ENCODE data around the gene C1QTNF12. TPM values are rescaled to one million over a fixed set of nuclear protein-coding genes. Genes with fewer than 3 reads are reported as not detected.
A peak's percentile ranks its signal among the peaks of the same experiment; 100 is the strongest.

Gene C1QTNF12
- total RNA-seq, 2 experiments from 2014 or later, result 2.4 to 3.8 TPM

DNA sequence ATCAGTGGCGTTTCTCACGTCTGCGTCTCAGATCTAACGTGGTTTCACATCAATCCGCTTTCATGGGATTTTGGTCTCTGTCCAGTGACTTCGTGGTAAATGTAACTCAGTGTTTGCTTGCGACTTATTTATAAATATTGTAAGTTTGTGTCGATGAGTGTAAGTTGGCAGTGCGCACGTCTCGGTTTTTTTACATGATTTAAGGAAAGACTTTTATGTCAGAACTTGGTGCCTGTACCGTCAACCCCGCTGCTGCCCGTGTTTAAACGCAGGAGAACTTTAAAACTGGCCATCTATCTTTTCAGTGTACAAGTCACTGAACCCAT is 13.0 kb downstream of the C1QTNF12 start:
- no peak for DNase-seq
- Mint-ChIP-seq H3K27ac (peak overlapping the region; percentile 80), H3K4me1 (peaks cover 26% of the 10 kb centered on the region), H3K27me3 (no peaks in the 10 kb centered on the region), H3K4me3 (peak overlapping the region; percentile 70), H3K36me3 (peaks cover 36% of the 10 kb centered on the region), H3K9me3 (no peaks in the 10 kb centered on the region)

GRCh38 chr1:1232796-1233566 is 13.5 kb downstream of the C1QTNF12 start:
- peaks cover 36% of the 10 kb centered on the region for H3K36me3 Mint-ChIP-seq
- H3K4me3 Mint-ChIP-seq, result peak overlapping the region; percentile 70
- H3K27me3 Mint-ChIP-seq, result no peaks in the 10 kb centered on the region
- H3K4me1 Mint-ChIP-seq, result peaks cover 26% of the 10 kb centered on the region
- peak overlapping the region; percentile 80 for H3K27ac Mint-ChIP-seq
- DNase-seq, result no peak
- H3K9me3 Mint-ChIP-seq, result no peaks in the 10 kb centered on the region

DNA sequence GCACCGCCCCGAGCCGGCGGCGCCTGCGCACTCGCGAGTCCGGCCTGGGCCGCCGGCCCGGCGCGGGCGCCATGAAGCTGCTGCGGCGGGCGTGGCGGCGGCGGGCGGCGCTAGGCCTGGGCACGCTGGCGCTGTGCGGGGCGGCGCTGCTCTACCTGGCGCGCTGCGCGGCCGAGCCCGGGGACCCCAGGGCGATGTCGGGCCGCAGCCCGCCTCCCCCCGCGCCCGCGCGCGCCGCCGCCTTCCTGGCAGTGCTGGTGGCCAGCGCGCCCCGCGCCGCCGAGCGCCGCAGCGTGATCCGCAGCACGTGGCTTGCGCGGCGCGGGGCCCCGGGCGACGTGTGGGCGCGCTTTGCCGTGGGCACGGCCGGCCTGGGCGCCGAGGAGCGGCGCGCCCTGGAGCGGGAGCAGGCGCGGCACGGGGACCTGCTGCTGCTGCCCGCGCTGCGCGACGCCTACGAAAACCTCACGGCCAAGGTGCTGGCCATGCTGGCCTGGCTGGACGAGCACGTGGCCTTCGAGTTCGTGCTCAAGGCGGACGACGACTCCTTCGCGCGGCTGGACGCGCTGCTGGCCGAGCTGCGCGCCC is 14.2 kb downstream of the C1QTNF12 start, which contains the start of gene B3GALT6:
TSS of gene B3GALT6 (plus strand) at position 30 of the 588 bp plus-strand sequence. CDS start at position 72, 42 bp downstream.
- Mint-ChIP-seq H3K4me1 (peaks cover 26% of the 10 kb centered on the region), H3K4me3 (peak within 1 kb of the TSS; percentile 93), H3K9me3 (no peaks in the 10 kb centered on the region)

DNA sequence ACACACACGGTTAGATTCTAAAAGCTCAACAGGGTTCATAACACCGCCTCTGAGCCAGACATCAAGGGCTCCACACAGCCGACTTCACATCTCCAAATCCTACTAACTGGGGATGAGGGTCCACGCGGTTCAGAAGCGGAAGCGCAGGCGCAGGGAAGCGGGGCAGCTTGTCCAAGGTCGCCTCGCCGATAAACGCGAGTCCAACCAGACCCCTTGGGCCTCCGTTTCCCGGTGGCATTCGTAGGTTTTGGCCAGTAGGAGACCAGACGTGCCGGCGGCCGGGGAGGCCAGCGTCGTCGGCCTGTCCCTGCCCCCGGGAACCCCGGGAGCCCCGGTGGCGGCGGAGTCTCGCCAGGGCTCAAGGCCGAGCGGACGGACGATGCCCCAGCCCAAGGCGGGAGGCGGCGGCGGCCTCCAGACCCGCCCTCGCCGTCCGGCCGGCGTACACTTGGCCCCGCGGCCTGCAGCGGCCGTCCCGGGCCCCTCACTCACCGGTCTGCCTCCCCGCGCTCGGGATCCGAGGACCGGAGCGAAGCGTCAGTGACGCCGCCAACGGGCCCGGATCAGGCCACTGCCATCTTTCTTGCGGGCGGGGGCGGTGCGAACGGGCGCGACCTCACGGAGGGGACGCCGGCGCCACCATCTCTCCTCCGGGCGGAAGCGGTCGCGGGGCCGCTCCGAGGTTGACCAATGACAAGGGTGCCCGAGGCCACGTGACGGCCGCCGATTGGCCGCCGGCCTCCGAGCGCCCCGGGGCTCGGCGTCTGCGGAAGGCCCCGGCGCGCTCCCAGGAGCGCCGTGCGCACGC is 14.9 kb downstream of the C1QTNF12 start, which contains the start of gene SDF4:
TSS of gene SDF4 (minus strand) at position 602 of the 808 bp plus-strand sequence. CDS start 3,229 bp downstream, outside the sequence.
- H3K4me3 Mint-ChIP-seq, result peak within 1 kb of the TSS; percentile 93
- peaks cover 36% of the 10 kb centered on the region for H3K36me3 Mint-ChIP-seq
- H3K9me3 Mint-ChIP-seq, result no peaks in the 10 kb centered on the region
- peaks cover 26% of the 10 kb centered on the region for H3K4me1 Mint-ChIP-seq
- peak within 1 kb of the TSS; percentile 86 for H3K27ac Mint-ChIP-seq
- no peaks in the 10 kb centered on the region for H3K27me3 Mint-ChIP-seq
- DNase-seq, result peak; percentile 99

More for the DNA sequence above, 14.2 kb downstream of the C1QTNF12 start, which contains the start of gene B3GALT6:
- peaks cover 36% of the 10 kb centered on the region for H3K36me3 Mint-ChIP-seq
- H3K27me3 Mint-ChIP-seq, result no peaks in the 10 kb centered on the region
- H3K27ac Mint-ChIP-seq, result peak within 1 kb of the TSS; percentile 86
- DNase-seq, result no peak

GRCh38 chr1:1230656-1231399 is 15.7 kb downstream of the C1QTNF12 start:
- peaks cover 38% of the 10 kb centered on the region for H3K36me3 Mint-ChIP-seq
- H3K4me3 Mint-ChIP-seq, result peak overlapping the region; percentile 93
- H3K4me1 Mint-ChIP-seq, result peaks cover 26% of the 10 kb centered on the region
- H3K27me3 Mint-ChIP-seq, result no peaks in the 10 kb centered on the region
- no peaks in the 10 kb centered on the region for H3K9me3 Mint-ChIP-seq
- DNase-seq, result no peak
- H3K27ac Mint-ChIP-seq, result peak overlapping the region; percentile 86

GRCh38 chr1:1229770-1230169 is 16.8 kb downstream of the C1QTNF12 start:
- no peak for DNase-seq
- Mint-ChIP-seq H3K27me3 (no peaks in the 10 kb centered on the region), H3K4me1 (peaks cover 26% of the 10 kb centered on the region), H3K27ac (no peak overlapping the region), H3K9me3 (no peaks in the 10 kb centered on the region), H3K36me3 (peaks cover 43% of the 10 kb centered on the region), H3K4me3 (peak overlapping the region; percentile 93)

- DNase-seq, result no peak
- no peak overlapping the region for H3K27ac Mint-ChIP-seq
- H3K4me3 Mint-ChIP-seq, result no peak overlapping the region
- peaks cover 35% of the 10 kb centered on the region for H3K36me3 Mint-ChIP-seq
- no peaks in the 10 kb centered on the region for H3K9me3 Mint-ChIP-seq
- H3K27me3 Mint-ChIP-seq, result no peaks in the 10 kb centered on the region
- H3K4me1 Mint-ChIP-seq, result peaks cover 17% of the 10 kb centered on the region
Measured at GRCh38 chr1:1228596-1229321, 17.8 kb downstream of the C1QTNF12 start.

GRCh38 chr1:1228187-1228586 is 18.3 kb downstream of the C1QTNF12 start:
- Mint-ChIP-seq H3K27ac (no peak overlapping the region), H3K27me3 (no peaks in the 10 kb centered on the region), H3K4me1 (peaks cover 13% of the 10 kb centered on the region), H3K36me3 (peaks cover 32% of the 10 kb centered on the region), H3K9me3 (no peaks in the 10 kb centered on the region), H3K4me3 (no peak overlapping the region)
- no peak for DNase-seq

GRCh38 chr1:1227386-1227785 is 19.1 kb downstream of the C1QTNF12 start:
- H3K4me3 Mint-ChIP-seq, result no peak overlapping the region
- no peaks in the 10 kb centered on the region for H3K27me3 Mint-ChIP-seq
- no peak for DNase-seq
- H3K9me3 Mint-ChIP-seq, result no peaks in the 10 kb centered on the region
- H3K36me3 Mint-ChIP-seq, result peaks cover 38% of the 10 kb centered on the region
- no peak overlapping the region for H3K27ac Mint-ChIP-seq
- peaks cover 13% of the 10 kb centered on the region for H3K4me1 Mint-ChIP-seq

GRCh38 chr1:1226566-1227362 is 19.8 kb downstream of the C1QTNF12 start:
- Mint-ChIP-seq H3K27me3 (no peaks in the 10 kb centered on the region), H3K4me3 (no peak overlapping the region), H3K36me3 (peaks cover 38% of the 10 kb centered on the region), H3K4me1 (peaks cover 13% of the 10 kb centered on the region), H3K27ac (no peak overlapping the region), H3K9me3 (no peaks in the 10 kb centered on the region)
- DNase-seq, result no peak

DNA sequence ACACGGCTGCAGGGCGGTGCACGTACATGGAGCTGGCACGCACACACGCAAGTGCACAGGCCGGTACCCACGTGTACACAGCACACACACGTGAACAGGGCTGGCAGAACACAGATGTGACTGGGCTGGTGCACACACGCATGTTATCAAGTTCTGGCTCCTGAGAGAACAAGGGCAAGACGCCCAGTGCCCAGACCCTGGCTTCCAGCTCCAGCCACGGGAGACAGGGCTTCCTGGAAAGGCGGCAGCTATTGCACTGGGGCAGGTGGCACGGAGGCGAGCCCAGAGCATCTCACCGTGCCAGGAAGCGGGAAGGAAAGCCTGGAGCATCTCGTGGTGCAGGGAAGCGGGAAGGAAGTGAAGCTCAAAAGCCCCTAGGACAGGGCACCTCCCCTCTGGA is 20.6 kb downstream of the C1QTNF12 start:
- H3K4me1 Mint-ChIP-seq, result peaks cover 13% of the 10 kb centered on the region
- no peaks in the 10 kb centered on the region for H3K27me3 Mint-ChIP-seq
- H3K9me3 Mint-ChIP-seq, result no peaks in the 10 kb centered on the region
- peaks cover 36% of the 10 kb centered on the region for H3K36me3 Mint-ChIP-seq
- H3K27ac Mint-ChIP-seq, result no peak overlapping the region
- H3K4me3 Mint-ChIP-seq, result no peak overlapping the region
- no peak for DNase-seq

DNA sequence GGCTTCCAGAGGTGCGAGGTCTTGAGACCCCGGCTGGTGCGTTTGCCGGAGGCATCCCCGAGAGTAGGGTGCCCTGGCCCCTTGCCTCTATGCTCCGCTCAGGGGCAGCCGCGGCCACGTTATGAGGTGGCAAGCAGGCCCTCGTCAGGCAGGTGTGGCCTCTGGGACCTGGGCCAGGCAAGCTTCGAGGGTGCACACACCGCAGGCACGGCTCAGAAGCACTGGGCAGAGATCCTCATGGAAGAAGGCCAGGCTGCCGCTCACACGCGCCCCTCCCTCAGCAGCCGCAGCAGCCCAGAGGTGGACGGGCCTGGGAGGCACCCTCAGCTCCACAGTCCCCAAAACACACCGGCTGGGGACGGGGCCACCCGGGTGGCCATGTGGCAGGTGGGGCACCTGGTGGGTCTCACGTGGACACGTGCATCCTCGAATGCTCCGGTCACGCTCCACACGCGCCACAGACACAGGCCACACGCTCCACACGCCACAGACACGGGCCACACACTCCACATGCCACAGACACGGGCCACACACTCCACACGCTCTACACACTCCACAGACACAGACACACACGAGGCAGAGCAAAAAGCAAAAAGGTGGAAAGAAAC is 21.2 kb downstream of the C1QTNF12 start:
- Mint-ChIP-seq H3K27ac (no peak overlapping the region), H3K4me1 (peaks cover 9% of the 10 kb centered on the region), H3K9me3 (no peaks in the 10 kb centered on the region), H3K4me3 (no peak overlapping the region), H3K36me3 (peaks cover 31% of the 10 kb centered on the region), H3K27me3 (no peaks in the 10 kb centered on the region)
- DNase-seq, result no peak

GRCh38 chr1:1223891-1224290 is 22.6 kb downstream of the C1QTNF12 start:
- H3K4me1 Mint-ChIP-seq, result no peaks in the 10 kb centered on the region
- no peak for DNase-seq
- no peak overlapping the region for H3K4me3 Mint-ChIP-seq
- H3K9me3 Mint-ChIP-seq, result no peaks in the 10 kb centered on the region
- peaks cover 20% of the 10 kb centered on the region for H3K36me3 Mint-ChIP-seq
- no peaks in the 10 kb centered on the region for H3K27me3 Mint-ChIP-seq
- no peak overlapping the region for H3K27ac Mint-ChIP-seq
